SK-N-SH (cell line): ENCODE results near the gene ZFP62. TPM values are rescaled to one million over a fixed set of nuclear protein-coding genes. Genes with fewer than 3 reads are reported as not detected.

Experiments used
- CTCF ChIA-PET: fragments of 300-600, 350-600 bp; formaldehyde crosslinking; extraction: SDS; loops from one replicate; lab custom pipeline; 2021; lab: Yijun Ruan, JAX
- POLR2A ChIA-PET: fragments of 350-600 bp; sonication (Branson Sonifier 250); formaldehyde crosslinking; extraction: SDS; loops from one replicate; lab custom pipeline; 2020; ENCODE audit warnings: antibody characterized with exemption, inconsistent platforms; lab: Yijun Ruan, JAX
- DNase-seq: peaks from one replicate; pipeline ENCODE4 v3.0.0; 2012
- H2AFZ ChIP-seq: fragments of 200-600 bp; sonication (generic); 2 replicates; pipeline ENCODE4 v1.8.1; 2016; ENCODE audit warnings: antibody characterized with exemption, mild to moderate bottlenecking, low read depth
- H3F3A ChIP-seq: fragments of 200-600 bp; sonication (generic); replicated peaks from 2 replicates; pipeline ENCODE3; 2016; ENCODE audit warnings: antibody characterized with exemption, mild to moderate bottlenecking; ENCODE audit not compliant: insufficient read depth
- H3K27ac ChIP-seq, 2 experiments: fragments of 200-500 bp in 1 of 2; fragments of 200-600 bp in 1 of 2; sonication (Bioruptor generic) in 1 of 2; sonication (generic), shearing (Covaris generic) in 1 of 2; 2 replicates each; pipeline versions ENCODE4 v1.5.1 to v1.6.1; 2014 to 2016; ENCODE audit warnings: low read depth in 2 of 2, inconsistent platforms in 1 of 2, low read length in 1 of 2, mild to moderate bottlenecking in 1 of 2, mixed read lengths in 1 of 2
- H3K27me3 ChIP-seq: fragments of 200-600 bp; sonication (generic), shearing (Covaris generic); 2 replicates; pipeline ENCODE4 v1.6.1; 2016; ENCODE audit warnings: mixed run types; ENCODE audit not compliant: insufficient read depth
- H3K36me3 ChIP-seq, 2 experiments: fragments of 200-500 bp in 1 of 2; fragments of 200-600 bp in 1 of 2; sonication (Bioruptor generic) in 1 of 2; sonication (generic) in 1 of 2; replicated peaks in 1 of 2; 2 replicates each; pipeline versions ENCODE3 to v1.5.1; 2014 to 2016; ENCODE audit warnings: low read length in 1 of 2, mild to moderate bottlenecking in 1 of 2; ENCODE audit not compliant: insufficient read depth in 2 of 2, control insufficient read depth in 1 of 2
- H3K4me1 ChIP-seq, 2 experiments: fragments of 200-500 bp in 1 of 2; fragments of 200-600 bp in 1 of 2; sonication (Bioruptor generic) in 1 of 2; sonication (generic), shearing (Covaris generic) in 1 of 2; 2 replicates each; pipeline versions ENCODE4 v1.5.1 to v1.6.1; 2014 to 2016; ENCODE audit warnings: low read depth in 1 of 2, low read length in 1 of 2, mixed run types in 1 of 2; ENCODE audit not compliant: insufficient read depth in 2 of 2, control insufficient read depth in 1 of 2
- H3K4me2 ChIP-seq: fragments of 200-600 bp; sonication (generic), shearing (Covaris generic); 2 replicates; pipeline ENCODE4 v1.6.1; 2017; ENCODE audit warnings: mixed run types
- H3K4me3 ChIP-seq, 2 experiments: fragments of 200-500 bp in 1 of 2; fragments of 200-600 bp in 1 of 2; sonication (Bioruptor generic) in 1 of 2; sonication (generic), shearing (Covaris generic) in 1 of 2; 2 replicates each; pipeline versions ENCODE4 v1.5.1 to v1.8.1; 2014 to 2016; ENCODE audit warnings: low read depth in 2 of 2, inconsistent platforms in 1 of 2, low read length in 1 of 2, mild to moderate bottlenecking in 1 of 2, mixed read lengths in 1 of 2, moderate library complexity in 1 of 2
- H3K79me2 ChIP-seq: fragments of 200-600 bp; sonication (generic); 2 replicates; pipeline ENCODE4 v1.8.1; 2017; ENCODE audit warnings: mild to moderate bottlenecking; ENCODE audit not compliant: insufficient read depth
- H3K9ac ChIP-seq: fragments of 200-600 bp; sonication (generic); 2 replicates; pipeline ENCODE4 v1.6.1; 2017; ENCODE audit warnings: mixed run types
- H3K9me2 ChIP-seq: fragments of 200-600 bp; sonication (generic); 2 replicates; pipeline ENCODE4 v1.6.1; 2017; ENCODE audit warnings: mixed run types
- H3K9me3 ChIP-seq: fragments of 200-600 bp; sonication (generic); 2 replicates; pipeline ENCODE4 v1.6.1; 2017; ENCODE audit warnings: mixed run types, mild to moderate bottlenecking, moderate library complexity
- H4K20me1 ChIP-seq: fragments of 200-600 bp; sonication (generic); 2 replicates; pipeline ENCODE4 v1.6.1; 2017; ENCODE audit warnings: mild to moderate bottlenecking, mixed run types; ENCODE audit not compliant: insufficient read depth
- CTCF ChIP-seq: fragments of 200-600 bp; sonication (generic); IDR thresholded peaks from 2 replicates; pipeline ENCODE4 v1.6.1; 2017; ENCODE audit warnings: antibody characterized with exemption, mild to moderate bottlenecking, moderate library complexity
- EZH2phosphoT487 ChIP-seq: fragments of 200-600 bp; sonication (generic); IDR thresholded peaks from 2 replicates; pipeline ENCODE4 v1.6.1; 2017; ENCODE audit warnings: low read depth, mixed run types, mild to moderate bottlenecking, antibody characterized with exemption, moderate library complexity, borderline replicate concordance
- FOXJ3 ChIP-seq: sonication (generic); formaldehyde crosslinking; IDR thresholded peaks from 2 replicates; pipeline ENCODE4 v1.5.1; 2020; ENCODE audit warnings: mild to moderate bottlenecking, missing genetic modification reagents
- FOXM1 ChIP-seq: IDR thresholded peaks from 2 replicates; pipeline ENCODE4 v1.4.0; 2012; ENCODE audit warnings: low read depth, mild to moderate bottlenecking
- GABPA ChIP-seq: IDR thresholded peaks from 2 replicates; pipeline ENCODE4 v1.4.0; 2012; ENCODE audit warnings: low read depth, mild to moderate bottlenecking
- GATA2 ChIP-seq: sonication (generic); formaldehyde crosslinking; IDR thresholded peaks from 2 replicates; pipeline ENCODE4 v1.5.0; 2020; ENCODE audit warnings: mild to moderate bottlenecking, missing genetic modification reagents
- MAX ChIP-seq: IDR thresholded peaks from 2 replicates; pipeline ENCODE4 v1.4.0; 2012; ENCODE audit warnings: low read depth
- NFIC ChIP-seq: IDR thresholded peaks from 2 replicates; pipeline ENCODE4 v1.4.0; 2012; ENCODE audit warnings: borderline replicate concordance
- NRF1 ChIP-seq: IDR thresholded peaks from 2 replicates; pipeline ENCODE4 v1.6.1; 2012; ENCODE audit warnings: low read depth, mild to moderate bottlenecking, low read length
- POLR2AphosphoS5 ChIP-seq: IDR thresholded peaks from 2 replicates; pipeline ENCODE4 v1.6.1; 2012; ENCODE audit warnings: low read depth, low read length
- RAD21 ChIP-seq: IDR thresholded peaks from 2 replicates; pipeline ENCODE4 v1.6.1; 2012; ENCODE audit warnings: mild to moderate bottlenecking, low read length
- RCOR1 ChIP-seq: fragments of 150-350 bp; IDR thresholded peaks from 2 replicates; pipeline ENCODE4 v1.6.1; 2017; ENCODE audit warnings: antibody characterized with exemption, low read length
- REST ChIP-seq: IDR thresholded peaks from 2 replicates; pipeline ENCODE4 v1.6.1; 2012; ENCODE audit warnings: mild to moderate bottlenecking, low read depth, low read length, moderate library complexity
- RXRA ChIP-seq: IDR thresholded peaks from 2 replicates; pipeline ENCODE4 v1.4.0; 2012; ENCODE audit warnings: low read depth, mild to moderate bottlenecking, borderline replicate concordance
- TCF12 ChIP-seq: IDR thresholded peaks from 2 replicates; pipeline ENCODE4 v1.4.0; 2012
- ZBTB33 ChIP-seq: IDR thresholded peaks from 2 replicates; pipeline ENCODE4 v1.4.0; 2012; ENCODE audit warnings: low read depth, borderline replicate concordance
- WGBS: methylation state at CpG from one replicate; pipeline ENCODE4 v1.1.6; 2017; ENCODE audit warnings: low lambda C conversion rate; 5-methylcytosine and 5-hydroxymethylcytosine counted together
- polyA plus RNA-seq, 3 experiments: library from polyadenylated mRNA; depleted of rRNA; stranded (reverse); fragments of >200 nt; gene quantifications; 2 replicates each; pipeline ENCODE4 v1.2.3, GENCODE V29; 2012

ZFP62 gene
- polyA plus RNA-seq, 1 of the 3 experiments (the other 2 are of a cell fraction) = 6.0 TPM

GRCh38 chr5:180900178-180900577 is 39.1 kb upstream of the ZFP62 start:
- no peaks in the 10 kb centered on the region for H3K4me1 ChIP-seq
- WGBS = 3% methylated on average over 5 of the region's 5 CpGs
- TF ChIP-seq FOXJ3 (CRISPR knock-in tag) (no peak), TCF12 (no peak), MAX (no peak), REST (no peak), NRF1 (no peak), POLR2AphosphoS5 (no peak)
- TF ChIP-seq, all 33 proteins: peak for 0
- Histone ChIP-seq H3K27ac (no peak overlapping the region), H3K9me2 (no peaks in the 10 kb centered on the region), H3K4me3 (no peak overlapping the region), H4K20me1 (no peaks in the 10 kb centered on the region), H3K9ac (no peak overlapping the region), H3K36me3 (no peaks in the 10 kb centered on the region), H3K79me2 (no peaks in the 10 kb centered on the region), H2AFZ (no peak overlapping the region), H3K27me3 (peaks cover 5% of the 10 kb centered on the region; the same call in 1 of the 2 replicates), H3K9me3 (no peaks in the 10 kb centered on the region), H3K4me2 (no peak overlapping the region), H3F3A (no peaks in the 10 kb centered on the region)
- DNase-seq = no peak
- POLR2A ChIA-PET = no interaction called here
- CTCF ChIA-PET = interaction anchor here (0.6 to 0.8 kb wide), 2 partner anchors 31 to 1263 kb away, joined by 3 read pairs; no protein-coding TSS in a partner anchor

GRCh38 chr5:180898621-180899246 is 37.7 kb upstream of the ZFP62 start, which contains the start of gene BTNL8:
TSS of gene BTNL8 (plus strand) at chr5:180899159. CDS start at chr5:180899311, 152 bp downstream.
- ChIA-PET POLR2A (no interaction called here), CTCF (no interaction called here)
- H3F3A ChIP-seq = no peaks in the 10 kb centered on the region
- H3K9ac ChIP-seq = no peak within 1 kb of the TSS
- no peak within 1 kb of the TSS for H3K4me2 ChIP-seq
- no peak within 1 kb of the TSS for H3K27ac ChIP-seq
- H3K4me3 ChIP-seq = no peak within 1 kb of the TSS
- no peaks in the 10 kb centered on the region for H3K4me1 ChIP-seq
- no peaks in the 10 kb centered on the region for H3K9me2 ChIP-seq
- H3K79me2 ChIP-seq = no peaks in the 10 kb centered on the region
- no peak for DNase-seq
- H3K9me3 ChIP-seq = no peaks in the 10 kb centered on the region
- H3K36me3 ChIP-seq = no peaks in the 10 kb centered on the region
- 45% methylated on average over 9 of the region's 9 CpGs for WGBS
- H4K20me1 ChIP-seq = no peaks in the 10 kb centered on the region
- no peak within 1 kb of the TSS for H2AFZ ChIP-seq
- H3K27me3 ChIP-seq = peaks cover 5% of the 10 kb centered on the region; the same call in 1 of the 2 replicates
- TF ChIP-seq GABPA = no peak
- TF ChIP-seq FOXM1 = no peak
- TF ChIP-seq RXRA = no peak
- no peak for TF ChIP-seq RCOR1
- TF ChIP-seq NFIC = no peak
- TF ChIP-seq TCF12 = no peak
- TF ChIP-seq CTCF = no peak
- TF ChIP-seq GATA2 (CRISPR knock-in tag) = no peak
- no peak for TF ChIP-seq RAD21
- no peak for TF ChIP-seq ZBTB33
- no peak for TF ChIP-seq EZH2phosphoT487
